ENCODE measurements around the gene ZNF316. TPM values are rescaled to one million over a fixed set of nuclear protein-coding genes. Genes with fewer than 3 reads are reported as not detected.

The ZNF316 gene
- total RNA-seq, 4 donors from 2014 or later, result 20.8 to 58.6 (median 30.6) TPM

- no peaks in the 10 kb centered on the region for H3K9me3 ChIP-seq
- no peak overlapping the region for H3K27ac ChIP-seq
- H3K4me1 ChIP-seq, result peaks cover 3% of the 10 kb centered on the region
- H3K27me3 ChIP-seq, result no peaks in the 10 kb centered on the region
- H3K4me3 ChIP-seq, result no peak overlapping the region
- peaks cover 90% of the 10 kb centered on the region for H3K36me3 ChIP-seq
- TF ChIP-seq POLR2AphosphoS5 (IDR thresholded peaks at IDR 0.05) (no peak), POLR2A (IDR thresholded peaks at IDR 0.05) (no peak), EP300 (IDR thresholded peaks at IDR 0.05) (no peak)
- TF ChIP-seq, protein P1, sequence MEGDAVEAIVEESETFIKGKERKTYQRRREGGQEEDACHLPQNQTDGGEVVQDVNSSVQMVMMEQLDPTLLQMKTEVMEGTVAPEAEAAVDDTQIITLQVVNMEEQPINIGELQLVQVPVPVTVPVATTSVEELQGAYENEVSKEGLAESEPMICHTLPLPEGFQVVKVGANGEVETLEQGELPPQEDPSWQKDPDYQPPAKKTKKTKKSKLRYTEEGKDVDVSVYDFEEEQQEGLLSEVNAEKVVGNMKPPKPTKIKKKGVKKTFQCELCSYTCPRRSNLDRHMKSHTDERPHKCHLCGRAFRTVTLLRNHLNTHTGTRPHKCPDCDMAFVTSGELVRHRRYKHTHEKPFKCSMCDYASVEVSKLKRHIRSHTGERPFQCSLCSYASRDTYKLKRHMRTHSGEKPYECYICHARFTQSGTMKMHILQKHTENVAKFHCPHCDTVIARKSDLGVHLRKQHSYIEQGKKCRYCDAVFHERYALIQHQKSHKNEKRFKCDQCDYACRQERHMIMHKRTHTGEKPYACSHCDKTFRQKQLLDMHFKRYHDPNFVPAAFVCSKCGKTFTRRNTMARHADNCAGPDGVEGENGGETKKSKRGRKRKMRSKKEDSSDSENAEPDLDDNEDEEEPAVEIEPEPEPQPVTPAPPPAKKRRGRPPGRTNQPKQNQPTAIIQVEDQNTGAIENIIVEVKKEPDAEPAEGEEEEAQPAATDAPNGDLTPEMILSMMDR (IDR thresholded peaks at IDR 0.05), result no peak
- no peak for DNase-seq (ENCODE audit: low spot score in 2 of 2)
- 92% methylated on average over 20 of the region's 21 CpGs for WGBS
These were observed 7.0 kb downstream of the ZNF316 start for GRCh38 chr7:6643915-6644625.

DNA sequence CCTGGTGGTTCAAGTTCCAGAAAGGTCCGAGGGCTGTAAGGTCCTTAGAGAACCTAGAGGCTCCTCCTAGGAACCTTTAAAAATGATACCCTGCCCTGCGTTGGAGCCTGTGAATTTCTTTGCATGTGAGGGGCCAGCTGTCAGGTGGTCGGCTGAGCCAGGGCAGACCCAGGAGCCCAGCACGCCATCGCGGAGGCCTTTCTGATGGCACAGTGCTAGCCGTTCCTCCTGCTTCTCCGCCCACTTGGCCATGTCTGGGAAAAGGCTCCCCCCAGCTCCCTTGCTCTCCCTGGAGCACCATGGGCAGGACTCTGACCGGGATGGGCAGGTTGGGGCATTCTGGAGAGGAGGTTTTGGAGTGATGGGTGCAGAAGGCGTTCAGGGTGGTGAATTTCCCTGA is 7.6 kb downstream of the ZNF316 start:
- TF ChIP-seq POLR2AphosphoS5 (IDR thresholded peaks at IDR 0.05), result no peak
- TF ChIP-seq, protein P1 (IDR thresholded peaks at IDR 0.05), result no peak
- no peak for TF ChIP-seq EP300 (IDR thresholded peaks at IDR 0.05)
- no peak for TF ChIP-seq POLR2A (IDR thresholded peaks at IDR 0.05)
- Histone ChIP-seq H3K4me1 (peaks cover under 1% of the 10 kb centered on the region), H3K27ac (no peak overlapping the region), H3K4me3 (no peak overlapping the region), H3K9me3 (no peaks in the 10 kb centered on the region), H3K27me3 (no peaks in the 10 kb centered on the region), H3K36me3 (peaks cover 96% of the 10 kb centered on the region)
- 93% methylated on average over 7 of the region's 10 CpGs for WGBS
- DNase-seq (ENCODE audit: low spot score in 2 of 2), result no peak

GRCh38 chr7:6646465-6646864 is 9.3 kb downstream of the ZNF316 start:
- H3K27me3 ChIP-seq, result no peaks in the 10 kb centered on the region
- TF ChIP-seq EP300 (IDR thresholded peaks at IDR 0.05), result no peak
- no peak overlapping the region for H3K4me3 ChIP-seq
- 60% methylated on average over 1 of the region's 8 CpGs for WGBS
- no peaks in the 10 kb centered on the region for H3K9me3 ChIP-seq
- H3K36me3 ChIP-seq, result peaks cover 97% of the 10 kb centered on the region
- no peaks in the 10 kb centered on the region for H3K4me1 ChIP-seq
- H3K27ac ChIP-seq, result no peak overlapping the region
- DNase-seq (ENCODE audit: low spot score in 2 of 2), result no peak

DNA sequence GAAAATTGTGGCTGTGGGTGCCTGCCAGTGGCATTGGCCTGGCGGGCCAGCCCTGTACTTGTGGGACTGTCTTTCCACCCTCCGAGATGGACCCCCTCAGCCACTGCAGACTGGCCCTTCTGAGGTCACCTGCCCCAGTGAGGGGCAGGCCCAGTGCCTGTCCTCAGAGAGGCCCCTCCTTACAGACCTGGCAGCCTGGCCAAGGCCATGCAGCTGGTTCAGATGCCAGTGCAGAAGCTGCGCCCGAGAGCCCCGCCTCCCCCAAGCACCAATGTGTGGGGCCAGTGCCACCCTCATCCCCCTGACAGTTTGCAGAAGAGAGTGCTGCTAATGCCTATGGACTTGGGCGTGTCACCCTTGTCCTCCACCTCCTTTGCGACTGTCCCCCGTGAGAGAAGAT is 10.0 kb downstream of the ZNF316 start:
- Histone ChIP-seq H3K4me3 (no peak overlapping the region), H3K36me3 (peaks cover 97% of the 10 kb centered on the region), H3K27me3 (no peaks in the 10 kb centered on the region), H3K4me1 (no peaks in the 10 kb centered on the region), H3K27ac (no peak overlapping the region), H3K9me3 (no peaks in the 10 kb centered on the region)
- DNase-seq (ENCODE audit: low spot score in 2 of 2), result no peak
- WGBS, result 80% methylated on average over 1 of the region's 8 CpGs
- TF ChIP-seq, protein P1 (IDR thresholded peaks at IDR 0.05), result no peak
- no peak for TF ChIP-seq POLR2AphosphoS5 (IDR thresholded peaks at IDR 0.05)
- TF ChIP-seq POLR2A (IDR thresholded peaks at IDR 0.05), result no peak
- no peak for TF ChIP-seq EP300 (IDR thresholded peaks at IDR 0.05)

DNA sequence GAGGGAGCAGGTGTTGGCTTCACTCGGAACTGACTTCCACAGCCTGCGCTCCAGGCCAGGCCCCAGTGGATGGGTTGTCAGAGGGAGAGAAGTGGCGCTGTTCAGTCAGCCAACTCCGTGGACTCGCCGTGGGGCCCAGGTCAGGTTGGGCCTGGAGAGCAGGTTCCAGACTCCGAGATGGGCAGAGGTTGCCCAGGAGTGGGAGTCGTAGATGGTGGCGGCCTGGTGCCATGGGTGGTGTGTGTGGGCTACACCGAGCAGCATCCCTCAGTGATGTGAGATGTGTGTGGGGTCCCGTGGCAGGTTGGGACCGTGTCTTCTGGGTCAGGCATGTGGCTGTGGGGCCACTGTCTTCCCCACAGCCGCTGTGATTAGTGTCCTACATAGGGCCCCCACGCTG is 10.4 kb downstream of the ZNF316 start:
- no peak overlapping the region for H3K4me3 ChIP-seq
- H3K36me3 ChIP-seq, result peaks cover 97% of the 10 kb centered on the region
- no peaks in the 10 kb centered on the region for H3K9me3 ChIP-seq
- H3K4me1 ChIP-seq, result no peaks in the 10 kb centered on the region
- TF ChIP-seq EP300 (IDR thresholded peaks at IDR 0.05) (no peak), POLR2A (IDR thresholded peaks at IDR 0.05) (no peak), POLR2AphosphoS5 (IDR thresholded peaks at IDR 0.05) (no peak)
- TF ChIP-seq, protein P1 (IDR thresholded peaks at IDR 0.05), result no peak
- no peak overlapping the region for H3K27ac ChIP-seq
- no peak for DNase-seq (ENCODE audit: low spot score in 2 of 2)
- no peaks in the 10 kb centered on the region for H3K27me3 ChIP-seq
- 98% methylated on average over 13 of the region's 14 CpGs for WGBS
